Ishikawa (cell line): ENCODE results near the gene DSCAML1.

Experiments used
- RAD21 ChIP-seq: IDR thresholded peaks from 2 replicates; pipeline ENCODE4 v1.6.1; 2012; ENCODE audit warnings: low read depth
- TAF1 ChIP-seq: IDR thresholded peaks from 2 replicates; pipeline ENCODE4 v1.6.1; 2012; ENCODE audit warnings: low read depth, mild to moderate bottlenecking

DNA sequence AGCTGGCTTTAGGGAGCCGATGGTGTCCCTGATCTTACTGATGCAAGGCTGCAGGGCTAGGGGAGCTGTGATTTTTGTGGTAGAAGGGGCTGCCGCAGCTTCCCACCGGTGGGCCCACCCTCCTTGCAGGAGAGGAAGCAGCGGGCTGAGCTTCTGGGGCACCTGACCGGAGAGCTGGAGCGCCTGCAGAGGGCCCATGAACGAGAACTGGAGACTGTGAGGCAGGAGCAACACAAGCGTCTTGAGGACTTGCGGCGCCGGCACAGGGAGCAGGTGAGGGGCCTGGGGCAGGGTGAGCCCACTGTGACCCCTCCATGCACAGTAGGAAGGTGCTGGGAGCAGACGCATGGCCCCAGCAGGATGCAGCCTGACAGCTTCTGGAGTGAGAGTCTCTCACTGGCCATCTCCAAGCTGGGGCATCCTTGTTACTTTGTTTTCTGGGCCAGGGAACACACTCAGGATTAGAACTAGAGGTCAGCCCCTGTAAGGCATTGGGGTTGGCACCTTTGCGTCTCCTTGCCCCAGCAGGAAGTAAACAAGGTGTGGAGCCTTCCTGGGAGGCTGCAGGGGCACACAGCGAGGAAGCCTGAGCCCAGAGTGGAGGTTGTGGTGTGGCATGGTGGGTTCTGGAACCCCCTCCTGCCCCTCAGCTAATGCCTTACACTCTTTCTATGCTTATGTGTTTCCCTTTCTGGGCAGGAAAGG is 402.6 kb downstream of the DSCAML1 start:
- TF ChIP-seq TAF1 (no peak), RAD21 (no peak)
